ENCODE measurements around the gene ALAS1.

Gene ALAS1

GRCh38 chr3:52213005-52213404 lies 15.0 kb downstream of the ALAS1 start:
- Histone ChIP-seq H3K27me3 (replicated peaks) (no peaks in the 10 kb centered on the region), H3K36me3 (replicated peaks) (peaks cover 65% of the 10 kb centered on the region), H3K27ac (no peak overlapping the region), H3K4me3 (ENCODE audit: low read depth, low read length) (no peak overlapping the region)
- DNase-seq, result no peak
- in situ Hi-C loops (cut with HindIII; ENCODE audit: low pct_ligation_motif_present, low sequenced_read_pairs), result no loop called here
- TF ChIP-seq, protein P1, sequence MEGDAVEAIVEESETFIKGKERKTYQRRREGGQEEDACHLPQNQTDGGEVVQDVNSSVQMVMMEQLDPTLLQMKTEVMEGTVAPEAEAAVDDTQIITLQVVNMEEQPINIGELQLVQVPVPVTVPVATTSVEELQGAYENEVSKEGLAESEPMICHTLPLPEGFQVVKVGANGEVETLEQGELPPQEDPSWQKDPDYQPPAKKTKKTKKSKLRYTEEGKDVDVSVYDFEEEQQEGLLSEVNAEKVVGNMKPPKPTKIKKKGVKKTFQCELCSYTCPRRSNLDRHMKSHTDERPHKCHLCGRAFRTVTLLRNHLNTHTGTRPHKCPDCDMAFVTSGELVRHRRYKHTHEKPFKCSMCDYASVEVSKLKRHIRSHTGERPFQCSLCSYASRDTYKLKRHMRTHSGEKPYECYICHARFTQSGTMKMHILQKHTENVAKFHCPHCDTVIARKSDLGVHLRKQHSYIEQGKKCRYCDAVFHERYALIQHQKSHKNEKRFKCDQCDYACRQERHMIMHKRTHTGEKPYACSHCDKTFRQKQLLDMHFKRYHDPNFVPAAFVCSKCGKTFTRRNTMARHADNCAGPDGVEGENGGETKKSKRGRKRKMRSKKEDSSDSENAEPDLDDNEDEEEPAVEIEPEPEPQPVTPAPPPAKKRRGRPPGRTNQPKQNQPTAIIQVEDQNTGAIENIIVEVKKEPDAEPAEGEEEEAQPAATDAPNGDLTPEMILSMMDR (IDR thresholded peaks at IDR 0.05; ENCODE audit: low read depth, low read length, missing control alignments), result no peak

DNA sequence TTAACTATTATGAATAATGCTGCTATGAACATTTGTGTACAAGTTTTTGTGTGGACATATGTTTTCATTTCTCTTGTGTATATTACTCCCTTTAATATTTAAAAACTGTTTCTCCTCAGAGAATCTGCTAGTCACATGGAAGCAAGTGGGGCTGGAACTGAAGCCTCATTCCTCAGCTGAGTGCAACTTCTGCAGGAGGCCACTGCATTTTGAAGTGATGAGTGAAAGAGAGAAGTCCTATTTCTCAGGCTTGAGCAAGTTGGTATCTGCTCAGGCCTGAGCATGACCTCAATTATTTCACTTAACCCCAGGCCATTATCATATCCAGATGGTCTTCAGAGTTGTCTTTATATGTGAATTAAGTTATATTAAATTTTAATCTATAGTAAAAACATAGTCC lies 15.9 kb downstream of the ALAS1 start:
- no peak overlapping the region for H3K27ac ChIP-seq
- TF ChIP-seq, protein P1 (IDR thresholded peaks at IDR 0.05; ENCODE audit: low read depth, low read length, missing control alignments), result no peak
- in situ Hi-C loops (cut with HindIII; ENCODE audit: low pct_ligation_motif_present, low sequenced_read_pairs), result no loop called here
- no peak for DNase-seq
- H3K27me3 ChIP-seq (replicated peaks), result no peaks in the 10 kb centered on the region
- H3K4me3 ChIP-seq (ENCODE audit: low read depth, low read length), result no peak overlapping the region
- peaks cover 56% of the 10 kb centered on the region for H3K36me3 ChIP-seq (replicated peaks)

DNA sequence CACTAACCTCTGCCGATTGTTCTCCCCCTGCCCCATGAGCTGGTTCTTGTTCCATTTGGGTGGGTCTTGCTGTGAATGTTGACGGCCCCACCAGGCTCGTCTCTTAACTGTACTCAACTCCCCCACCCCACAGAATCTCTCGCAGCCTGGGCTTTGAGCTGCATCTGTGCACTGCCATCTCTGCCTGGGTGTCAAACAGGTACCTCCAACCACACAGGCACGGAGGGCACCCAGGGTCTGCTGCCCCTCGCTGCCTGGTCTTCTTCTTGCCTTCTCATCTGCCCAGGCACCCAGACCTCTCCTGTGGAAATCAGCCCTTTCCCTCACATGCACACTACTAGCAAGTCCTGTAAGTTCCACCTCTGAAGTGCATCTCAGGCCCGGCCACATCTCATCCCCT lies 17.4 kb downstream of the ALAS1 start:
- H3K27ac ChIP-seq, result no peak overlapping the region
- H3K36me3 ChIP-seq (replicated peaks), result peaks cover 43% of the 10 kb centered on the region
- no peaks in the 10 kb centered on the region for H3K27me3 ChIP-seq (replicated peaks)
- no peak overlapping the region for H3K4me3 ChIP-seq (ENCODE audit: low read depth, low read length)
- in situ Hi-C loops (cut with HindIII; ENCODE audit: low pct_ligation_motif_present, low sequenced_read_pairs), result no loop called here
- TF ChIP-seq, protein P1 (IDR thresholded peaks at IDR 0.05; ENCODE audit: low read depth, low read length, missing control alignments), result no peak
- DNase-seq, result no peak

DNA sequence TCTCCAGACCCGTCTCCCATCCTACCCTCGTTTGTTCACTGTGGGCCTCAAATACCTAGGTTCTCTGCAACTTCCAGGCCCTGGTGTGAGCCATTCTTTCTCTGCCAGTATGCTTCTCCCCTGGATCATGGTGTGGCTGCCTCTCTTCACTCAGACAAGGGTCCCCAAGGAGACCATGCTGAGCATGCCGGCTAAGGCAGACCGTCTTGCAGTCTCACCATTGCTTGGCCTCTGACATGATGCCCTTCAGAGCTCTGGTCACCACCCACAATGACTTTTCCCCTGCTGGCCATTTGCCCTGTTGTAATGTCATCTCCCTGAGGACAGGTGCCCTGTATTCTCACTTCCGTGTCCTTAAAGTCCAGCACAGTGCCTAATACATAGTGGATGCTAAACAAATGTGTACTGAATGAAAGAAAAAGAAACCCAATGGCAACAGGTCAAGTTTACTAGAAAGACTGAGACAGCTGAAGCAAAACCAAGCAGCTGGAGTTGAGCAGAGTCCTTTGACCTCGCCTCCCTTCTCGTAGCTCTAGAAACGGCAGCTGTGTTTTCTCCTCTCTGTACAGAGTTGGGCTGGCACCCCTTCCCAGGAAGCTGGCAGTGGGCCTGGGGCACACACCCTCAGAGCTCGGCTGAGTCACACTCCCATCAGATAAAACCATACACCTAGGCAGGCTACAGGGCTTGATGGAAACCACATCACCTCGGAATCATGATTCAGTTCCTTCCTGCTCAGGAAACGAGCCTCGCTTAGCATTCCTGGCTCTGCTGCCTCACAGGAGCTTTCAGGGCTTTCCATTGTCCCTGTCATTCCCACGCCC lies 18.8 kb downstream of the ALAS1 start:
- peak; percentile 32 for DNase-seq
- TF ChIP-seq, protein P1 (IDR thresholded peaks at IDR 0.05; ENCODE audit: low read depth, low read length, missing control alignments), result no peak
- Histone ChIP-seq H3K4me3 (ENCODE audit: low read depth, low read length) (no peak overlapping the region), H3K27ac (no peak overlapping the region), H3K36me3 (replicated peaks) (peaks cover 31% of the 10 kb centered on the region), H3K27me3 (replicated peaks) (no peaks in the 10 kb centered on the region)
- in situ Hi-C loops (cut with HindIII; ENCODE audit: low pct_ligation_motif_present, low sequenced_read_pairs), result no loop called here

GRCh38 chr3:52217409-52217805 lies 19.4 kb downstream of the ALAS1 start:
- Histone ChIP-seq H3K27ac (no peak overlapping the region), H3K4me3 (ENCODE audit: low read depth, low read length) (no peak overlapping the region), H3K27me3 (replicated peaks) (no peaks in the 10 kb centered on the region), H3K36me3 (replicated peaks) (peaks cover 26% of the 10 kb centered on the region)
- in situ Hi-C loops (cut with HindIII; ENCODE audit: low pct_ligation_motif_present, low sequenced_read_pairs), result no loop called here
- TF ChIP-seq, protein P1 (IDR thresholded peaks at IDR 0.05; ENCODE audit: low read depth, low read length, missing control alignments), result no peak
- DNase-seq, result no peak

DNA sequence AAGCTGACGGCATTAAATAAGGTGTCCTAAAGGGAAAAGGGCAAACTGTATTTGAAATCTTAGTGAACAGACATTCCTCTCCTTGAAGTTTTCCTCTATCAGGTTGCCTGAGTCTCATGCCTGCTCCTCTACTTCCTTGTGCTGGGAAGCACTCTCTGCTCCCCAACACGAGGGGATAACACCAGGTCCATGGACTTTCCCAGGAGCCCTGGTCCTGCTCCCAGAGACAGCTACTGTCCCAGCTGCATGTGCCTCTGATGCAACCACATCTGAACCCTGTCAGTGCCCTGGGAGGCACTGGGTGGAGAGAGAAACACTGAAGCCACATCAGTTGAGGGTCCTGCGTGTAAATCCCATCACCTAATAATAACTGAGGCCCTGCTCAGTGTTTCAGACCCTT lies 20.1 kb downstream of the ALAS1 start:
- H3K36me3 ChIP-seq (replicated peaks), result peaks cover 21% of the 10 kb centered on the region
- no peak for DNase-seq
- H3K27me3 ChIP-seq (replicated peaks), result no peaks in the 10 kb centered on the region
- no peak overlapping the region for H3K4me3 ChIP-seq (ENCODE audit: low read depth, low read length)
- in situ Hi-C loops (cut with HindIII; ENCODE audit: low pct_ligation_motif_present, low sequenced_read_pairs), result no loop called here
- H3K27ac ChIP-seq, result no peak overlapping the region
- TF ChIP-seq, protein P1 (IDR thresholded peaks at IDR 0.05; ENCODE audit: low read depth, low read length, missing control alignments), result no peak

Data from brain microvascular endothelial cell (primary cell).